Fibroblast of lung (primary cell): Measurements from ENCODE around the gene IRF9. TPM values are rescaled to one million over a fixed set of nuclear protein-coding genes. Genes with fewer than 3 reads are reported as not detected.

ENCODE experiments used
- DNase-seq, 2 donors: peaks; one replicate each; pipeline versions ENCODE4 v3.0.0 to v3.0.0-alpha.2; 2010; ENCODE audit warnings: low read depth in 2 of 2
- H2AFZ ChIP-seq: 2 replicates; pipeline ENCODE4 v1.5.1; 2012; ENCODE audit warnings: low read length, control low read depth, inconsistent platforms
- H3K27ac ChIP-seq: 2 replicates; pipeline ENCODE4 v1.5.1; 2011; ENCODE audit warnings: low read length, control low read depth; ENCODE audit not compliant: insufficient read depth
- H3K27me3 ChIP-seq: 2 replicates; pipeline ENCODE4 v1.5.1; 2011; ENCODE audit warnings: mild to moderate bottlenecking, low read length; ENCODE audit not compliant: control insufficient read depth, insufficient read depth
- H3K36me3 ChIP-seq: 2 replicates; pipeline ENCODE4 v1.5.1; 2011; ENCODE audit warnings: low read length; ENCODE audit not compliant: control insufficient read depth, insufficient read depth
- H3K4me1 ChIP-seq: 2 replicates; pipeline ENCODE4 v1.5.1; 2011; ENCODE audit warnings: low read length; ENCODE audit not compliant: control insufficient read depth, insufficient read depth; ENCODE audit errors: extremely low read depth
- H3K4me2 ChIP-seq: 2 replicates; pipeline ENCODE4 v1.5.1; 2011; ENCODE audit warnings: low read length, control low read depth; ENCODE audit not compliant: insufficient read depth; ENCODE audit errors: extremely low read depth
- H3K4me3 ChIP-seq, 4 experiments: fragments of 200-600 bp in 1 of 4; sonication (generic) in 1 of 4; replicated peaks in 1 of 4; 2 replicates each; pipeline ENCODE4 v1.5.1; 2011 to 2016; ENCODE audit warnings: low read length in 4 of 4, low read depth in 3 of 4, mild to moderate bottlenecking in 3 of 4, control low read depth in 2 of 4, inconsistent platforms in 1 of 4, mixed read lengths in 1 of 4; ENCODE audit not compliant: insufficient read depth in 1 of 4; ENCODE audit errors: control extremely low read depth in 1 of 4
- H3K79me2 ChIP-seq: 2 replicates; pipeline ENCODE4 v1.5.1; 2012; ENCODE audit warnings: mild to moderate bottlenecking, low read length, inconsistent platforms; ENCODE audit not compliant: control insufficient read depth, insufficient read depth
- H3K9ac ChIP-seq: 2 replicates; pipeline ENCODE4 v1.5.1; 2011; ENCODE audit warnings: mild to moderate bottlenecking, low read length, control low read depth; ENCODE audit not compliant: insufficient read depth
- H3K9me3 ChIP-seq: 2 replicates; pipeline ENCODE4 v1.5.1; 2012; ENCODE audit warnings: low read depth, low read length; ENCODE audit not compliant: control insufficient read depth, insufficient read depth
- H4K20me1 ChIP-seq: 2 replicates; pipeline ENCODE4 v1.5.1; 2011; ENCODE audit warnings: low read length; ENCODE audit not compliant: control insufficient read depth, insufficient read depth; ENCODE audit errors: extremely low read depth
- CTCF ChIP-seq, 2 donors: IDR thresholded peaks in 1 of 2; conservative IDR thresholded peaks in 1 of 2; 1 replicate in 1 of 2; 2 replicates in 1 of 2; pipeline ENCODE4 v1.5.1; 2011 to 2012; ENCODE audit warnings: low read length in 2 of 2, control low read depth in 1 of 2, inconsistent platforms in 1 of 2, low read depth in 1 of 2, mild to moderate bottlenecking in 1 of 2
- EZH2 ChIP-seq: IDR thresholded peaks from 2 replicates; pipeline ENCODE4 v1.5.1; 2012; ENCODE audit warnings: low read length, control low read depth, mild to moderate bottlenecking; ENCODE audit errors: missing control alignments
- polyA plus RNA-seq, 2 donors: library from polyadenylated mRNA; depleted of rRNA in 1 of 2; stranded (reverse) in 1 of 2; unstranded in 1 of 2; fragments of >200 nt; gene quantifications; 2 replicates each; pipeline ENCODE4 v1.2.1, GENCODE V29; 2011 to 2012; ENCODE audit warnings: missing spikeins in 1 of 2
- total RNA-seq: library from RNA; depleted of rRNA; stranded (reverse); fragments of >200 nt; gene quantifications from 2 replicates; pipeline ENCODE4 v1.2.1, GENCODE V29; 2014

Gene IRF9
- total and polyA plus RNA-seq, 2 donors (not counting 1 experiment from before 2014, with no cell fraction given) = 79.9 to 142 TPM

DNA sequence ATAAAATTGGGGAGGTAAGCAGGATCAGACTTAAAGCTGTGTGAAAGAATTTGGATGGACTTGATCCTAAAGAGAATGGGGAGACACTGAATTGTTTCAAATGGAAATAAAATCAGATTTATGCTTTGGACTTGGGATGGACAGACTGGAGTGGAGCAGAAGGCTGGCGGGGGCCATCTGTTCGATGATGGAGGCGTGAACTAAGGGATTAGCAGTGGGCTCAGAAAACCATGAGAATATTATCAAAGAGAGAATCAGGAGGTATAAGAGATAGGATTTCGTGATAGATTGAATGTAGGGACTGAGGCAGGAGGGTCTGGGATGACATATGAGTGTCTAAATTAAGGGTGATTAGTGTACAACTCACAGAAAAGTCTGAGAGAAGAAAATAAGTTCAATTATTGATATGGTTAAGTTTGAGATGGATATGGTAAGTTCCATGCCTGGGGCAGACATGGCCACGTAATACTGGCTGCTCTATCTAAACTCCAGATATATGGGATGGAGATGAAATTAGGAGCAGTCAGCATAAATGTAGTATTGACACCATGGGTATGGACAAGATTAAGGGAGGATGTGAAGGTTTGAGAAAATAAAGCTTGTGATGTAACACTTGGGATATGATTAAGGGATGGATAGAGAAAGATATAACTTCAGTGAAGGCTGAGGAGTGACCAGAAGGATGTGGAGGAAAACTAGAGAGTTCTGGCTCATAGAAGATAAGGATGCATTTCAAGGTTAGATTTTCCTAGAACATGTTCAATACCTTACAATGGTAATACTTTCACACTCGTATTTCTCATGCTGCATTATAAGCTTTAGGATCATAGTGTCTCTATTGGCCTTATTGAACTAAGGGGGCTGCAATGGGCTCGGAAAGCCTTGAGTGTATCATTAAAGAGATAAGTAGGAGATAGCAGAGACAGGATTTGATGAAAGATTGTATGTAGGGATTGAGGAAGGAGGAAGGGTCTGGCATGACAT lies 43.4 kb downstream of the IRF9 start:
- DNase-seq = no peak
- H3K27me3 ChIP-seq = no peaks in the 10 kb centered on the region
- TF ChIP-seq CTCF (conservative IDR thresholded peaks at IDR 0.05 in 1 of 2, IDR thresholded peaks at IDR 0.05 in 1 of 2; ENCODE audit: low read depth in 1 of 2, low read length in 2 of 2) (no peak), EZH2 (no peak)
- no peak overlapping the region for H3K27ac ChIP-seq
- H3K36me3 ChIP-seq = peaks cover 13% of the 10 kb centered on the region
- H4K20me1 ChIP-seq = no peaks in the 10 kb centered on the region
- H3K9me3 ChIP-seq = no peaks in the 10 kb centered on the region
- no peak overlapping the region for H3K9ac ChIP-seq
- H3K79me2 ChIP-seq = no peaks in the 10 kb centered on the region
- no peak overlapping the region for H3K4me3 ChIP-seq
- no peaks in the 10 kb centered on the region for H3K4me1 ChIP-seq
- no peak overlapping the region for H2AFZ ChIP-seq
- no peak overlapping the region for H3K4me2 ChIP-seq

GRCh38 chr14:24206260-24207103 lies 45.4 kb downstream of the IRF9 start:
- H3K9ac ChIP-seq = no peak overlapping the region
- no peaks in the 10 kb centered on the region for H3K9me3 ChIP-seq
- no peaks in the 10 kb centered on the region for H4K20me1 ChIP-seq
- no peak for TF ChIP-seq EZH2
- no peak for TF ChIP-seq CTCF (conservative IDR thresholded peaks at IDR 0.05 in 1 of 2, IDR thresholded peaks at IDR 0.05 in 1 of 2; ENCODE audit: low read depth in 1 of 2, low read length in 2 of 2)
- H3K27me3 ChIP-seq = no peaks in the 10 kb centered on the region
- H3K36me3 ChIP-seq = peaks cover 22% of the 10 kb centered on the region
- no peak overlapping the region for H3K27ac ChIP-seq
- no peaks in the 10 kb centered on the region for H3K4me1 ChIP-seq
- no peak for DNase-seq
- no peak overlapping the region for H3K4me3 ChIP-seq
- no peaks in the 10 kb centered on the region for H3K79me2 ChIP-seq
- no peak overlapping the region for H2AFZ ChIP-seq
- H3K4me2 ChIP-seq = no peak overlapping the region

DNA sequence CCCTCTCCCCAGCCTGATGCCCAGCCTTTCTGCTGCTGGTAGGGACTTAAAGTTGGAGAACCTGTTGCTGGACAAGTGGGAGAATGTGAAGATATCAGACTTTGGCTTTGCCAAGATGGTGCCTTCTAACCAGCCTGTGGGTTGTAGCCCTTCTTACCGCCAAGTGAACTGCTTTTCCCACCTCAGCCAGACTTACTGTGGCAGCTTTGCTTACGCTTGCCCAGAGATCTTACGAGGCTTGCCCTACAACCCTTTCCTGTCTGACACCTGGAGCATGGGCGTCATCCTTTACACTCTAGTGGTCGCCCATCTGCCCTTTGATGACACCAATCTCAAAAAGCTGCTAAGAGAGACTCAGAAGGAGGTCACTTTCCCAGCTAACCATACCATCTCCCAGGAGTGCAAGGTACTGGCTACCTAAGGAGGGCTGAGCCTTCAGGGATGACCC lies 46.1 kb downstream of the IRF9 start:
- Histone ChIP-seq H3K36me3 (peaks cover 22% of the 10 kb centered on the region), H2AFZ (no peak overlapping the region), H4K20me1 (no peaks in the 10 kb centered on the region), H3K4me1 (no peaks in the 10 kb centered on the region), H3K4me2 (no peak overlapping the region), H3K27ac (no peak overlapping the region), H3K9me3 (no peaks in the 10 kb centered on the region), H3K4me3 (no peak overlapping the region), H3K9ac (no peak overlapping the region), H3K79me2 (no peaks in the 10 kb centered on the region), H3K27me3 (no peaks in the 10 kb centered on the region)
- DNase-seq = no peak
- TF ChIP-seq EZH2 (no peak), CTCF (conservative IDR thresholded peaks at IDR 0.05 in 1 of 2, IDR thresholded peaks at IDR 0.05 in 1 of 2; ENCODE audit: low read depth in 1 of 2, low read length in 2 of 2) (no peak)
